ENCODE data around the gene MCC.

Gene MCC

GRCh38 chr5:113319256-113320053 lies 168.8 kb downstream of the MCC start:
- DNase-seq (ENCODE audit: low read depth in 2 of 2) = no peak

DNA sequence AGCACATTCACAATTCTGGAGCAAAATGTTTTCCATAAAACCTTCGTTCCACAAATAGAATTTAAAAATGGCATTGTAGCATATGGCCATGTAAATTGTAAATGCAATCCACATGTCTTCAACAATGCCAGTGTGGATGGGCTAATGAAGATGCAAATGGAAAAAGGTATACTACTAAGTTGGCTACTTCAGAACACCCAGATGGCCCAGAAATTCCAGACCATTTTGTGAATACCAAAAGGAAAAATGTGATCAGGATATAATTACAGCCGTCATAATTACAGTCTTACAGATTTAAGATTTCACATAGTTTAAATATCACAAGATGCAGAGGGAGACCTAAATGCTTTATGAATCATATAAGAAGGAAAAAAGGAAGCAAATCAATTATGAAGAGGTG lies 170.6 kb downstream of the MCC start:
- DNase-seq (ENCODE audit: low read depth in 2 of 2) = no peak

DNA sequence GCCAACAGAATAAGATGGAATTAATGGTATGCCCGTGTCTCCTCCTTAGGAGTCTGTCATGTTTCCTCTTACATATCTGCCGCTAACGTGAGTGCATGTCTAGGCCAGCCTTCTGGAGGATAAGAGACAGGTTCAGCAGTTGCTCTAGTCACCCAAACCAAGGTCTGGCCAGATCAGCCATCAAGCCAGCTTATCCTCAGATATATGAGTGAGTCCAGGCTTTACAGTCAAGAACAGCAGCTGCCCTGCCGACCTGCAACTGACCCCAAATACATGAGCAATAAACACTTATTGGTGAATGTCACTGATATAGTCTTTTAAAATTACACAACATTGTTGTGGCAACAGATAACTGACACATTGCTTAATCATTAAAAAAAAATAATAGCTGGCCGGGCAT lies 177.0 kb downstream of the MCC start:
- no peak for DNase-seq (ENCODE audit: low read depth in 2 of 2)

DNA sequence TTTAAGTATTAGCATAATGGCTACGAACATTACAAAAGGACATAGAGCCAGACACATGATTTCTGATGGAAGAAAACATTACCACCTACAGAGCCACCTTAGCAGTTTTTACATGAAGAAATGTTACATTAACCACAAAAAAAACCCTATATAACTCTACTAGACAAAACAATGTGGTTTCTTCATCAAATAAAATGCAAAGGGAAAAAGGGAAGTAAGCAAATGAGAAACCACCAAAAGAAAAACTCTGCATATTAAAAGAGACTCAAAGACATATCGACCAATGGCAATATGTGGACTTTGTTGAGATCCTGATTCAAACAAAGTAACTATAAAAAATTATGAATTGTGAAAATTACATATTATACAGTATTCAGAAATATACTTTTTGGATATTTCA lies 186.1 kb downstream of the MCC start:
- no peak for DNase-seq (ENCODE audit: low read depth in 2 of 2)

GRCh38 chr5:113299591-113299990 lies 188.7 kb downstream of the MCC start:
- DNase-seq (ENCODE audit: low read depth in 2 of 2) = no peak

DNA sequence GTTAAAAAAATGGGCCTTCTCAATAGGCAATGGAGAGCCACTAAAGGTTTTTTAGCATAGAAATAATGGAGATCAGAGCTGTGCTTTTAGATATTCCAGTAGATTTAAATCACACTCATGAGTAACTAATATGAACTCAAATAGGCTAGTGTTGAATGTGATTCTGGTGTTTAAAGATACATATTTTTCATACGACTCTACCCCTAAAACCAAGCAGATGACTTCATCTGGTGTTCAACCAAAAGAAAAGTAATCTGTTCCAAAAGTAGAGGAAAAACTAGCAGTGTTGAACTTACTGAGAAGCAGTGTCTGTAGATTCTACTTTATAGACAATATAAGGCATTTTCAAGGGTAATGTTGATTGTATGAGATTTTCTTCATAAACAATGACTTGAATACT lies 191.6 kb downstream of the MCC start:
- DNase-seq (ENCODE audit: low read depth in 2 of 2) = no peak

DNA sequence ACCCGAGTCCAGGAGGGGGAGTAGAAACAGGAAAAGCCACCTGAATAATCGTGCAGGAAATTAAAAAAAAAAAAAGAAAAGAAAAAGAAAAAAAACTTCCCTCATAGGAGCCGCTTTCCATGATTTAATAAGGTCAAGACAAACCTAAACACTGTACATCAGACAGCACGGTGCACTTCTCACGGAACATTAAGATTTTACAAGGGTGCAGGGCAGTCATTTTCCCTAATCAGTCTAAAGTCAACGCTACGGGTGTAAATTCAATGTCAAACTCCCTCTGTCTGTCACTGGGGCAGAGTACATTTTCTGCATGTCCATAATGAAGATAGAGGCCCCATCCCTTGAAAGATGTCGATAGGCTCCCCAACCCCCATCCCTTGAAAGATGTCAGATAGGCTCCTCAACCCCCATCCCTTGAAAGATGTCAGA lies 193.1 kb downstream of the MCC start:
- no peak for DNase-seq (ENCODE audit: low read depth in 2 of 2)

GRCh38 chr5:113294311-113295110 lies 193.7 kb downstream of the MCC start:
- DNase-seq (ENCODE audit: low read depth in 2 of 2) = peak; percentile 23 to 46

DNA sequence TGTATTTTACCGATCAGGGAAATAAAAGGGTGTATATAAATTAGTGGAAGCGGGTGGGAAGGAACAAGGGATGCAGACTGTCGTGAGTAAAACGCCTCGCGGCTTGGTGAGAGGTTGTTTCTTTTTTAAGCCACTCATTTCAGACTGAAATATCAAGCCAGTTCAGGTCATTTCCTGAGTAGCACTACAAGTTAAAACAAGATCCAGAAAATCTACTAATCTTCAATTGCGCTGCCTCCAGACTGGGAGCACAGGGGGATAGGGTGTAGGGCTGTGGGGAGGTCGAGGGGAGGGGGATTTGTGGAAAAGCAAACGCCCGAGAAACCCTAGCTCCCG lies 194.3 kb downstream of the MCC start:
- no peak for DNase-seq (ENCODE audit: low read depth in 2 of 2)

GRCh38 chr5:113293068-113293974 lies 194.9 kb downstream of the MCC start:
- DNase-seq (ENCODE audit: low read depth in 2 of 2) = no peak

DNA sequence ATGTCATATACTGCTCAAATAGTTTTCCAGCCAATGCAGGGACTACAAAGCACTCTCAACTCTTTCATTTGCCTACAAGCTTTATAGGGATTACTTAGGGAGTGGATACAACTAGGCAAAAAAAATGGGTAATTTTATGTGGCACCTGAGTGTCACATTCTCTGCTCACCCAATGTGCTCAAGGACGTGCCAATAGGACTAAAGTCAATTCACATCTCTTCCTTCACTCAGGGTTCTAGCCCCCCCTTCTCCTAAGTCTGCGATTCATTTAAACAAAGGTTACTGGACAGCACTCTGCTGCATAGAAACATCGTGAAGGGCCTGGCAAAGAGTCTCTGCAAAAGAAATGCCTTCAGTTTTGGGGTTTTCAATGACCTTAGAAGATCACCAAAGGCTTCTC lies 195.8 kb downstream of the MCC start:
- DNase-seq (ENCODE audit: low read depth in 2 of 2) = no peak

DNA sequence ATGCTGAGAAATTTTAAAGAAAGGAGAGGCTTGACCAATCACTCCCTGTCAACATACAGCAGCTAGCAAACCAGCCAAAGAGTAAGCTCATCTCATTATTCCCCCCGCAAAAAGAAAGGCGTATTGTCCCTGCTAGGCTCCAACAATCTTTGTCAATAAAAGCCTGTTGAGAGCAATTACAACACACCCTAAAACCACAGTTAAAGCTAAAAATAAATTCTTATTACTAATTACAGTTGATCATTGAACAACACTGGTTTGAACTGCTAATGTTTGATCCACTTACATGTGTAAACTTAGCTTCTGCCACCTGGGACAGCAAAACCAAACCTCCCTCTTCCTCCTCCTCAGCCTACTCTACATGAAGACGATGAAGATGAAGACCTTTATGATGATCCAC lies 204.7 kb downstream of the MCC start:
- DNase-seq (ENCODE audit: low read depth in 2 of 2) = no peak

- no peak for DNase-seq (ENCODE audit: low read depth in 2 of 2)
These were observed 205.8 kb downstream of the MCC start for GRCh38 chr5:113282472-113282871.

- DNase-seq (ENCODE audit: low read depth in 2 of 2) = no peak
These were observed 207.1 kb downstream of the MCC start for GRCh38 chr5:113281194-113281593.

DNA sequence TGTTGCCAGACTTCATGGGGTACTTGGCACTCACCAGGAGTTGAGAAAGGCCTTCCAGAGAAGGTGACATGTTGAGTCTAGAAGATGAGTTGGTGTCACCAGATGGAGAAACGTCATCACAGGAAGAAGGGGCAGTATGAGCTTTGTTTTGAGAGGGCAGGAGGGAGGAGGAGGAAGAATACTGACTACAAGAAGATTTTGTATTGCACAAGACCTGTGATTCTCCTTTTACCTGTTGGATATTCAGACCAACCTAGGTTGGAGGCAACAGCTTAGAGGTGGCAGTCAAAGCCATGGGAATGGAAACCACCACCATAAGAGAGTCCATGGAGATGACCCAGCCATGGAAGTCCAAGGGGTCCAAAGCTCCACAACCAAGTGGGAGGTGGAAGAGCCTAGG lies 207.7 kb downstream of the MCC start:
- DNase-seq (ENCODE audit: low read depth in 2 of 2) = no peak

GRCh38 chr5:113278976-113279375 lies 209.3 kb downstream of the MCC start:
- no peak for DNase-seq (ENCODE audit: low read depth in 2 of 2)

GRCh38 chr5:113276493-113276892 lies 211.8 kb downstream of the MCC start:
- no peak for DNase-seq (ENCODE audit: low read depth in 2 of 2)

GRCh38 chr5:113276001-113276400 lies 212.3 kb downstream of the MCC start:
- no peak for DNase-seq (ENCODE audit: low read depth in 2 of 2)

GRCh38 chr5:113274836-113275414 lies 213.3 kb downstream of the MCC start:
- no peak for DNase-seq (ENCODE audit: low read depth in 2 of 2)

DNA sequence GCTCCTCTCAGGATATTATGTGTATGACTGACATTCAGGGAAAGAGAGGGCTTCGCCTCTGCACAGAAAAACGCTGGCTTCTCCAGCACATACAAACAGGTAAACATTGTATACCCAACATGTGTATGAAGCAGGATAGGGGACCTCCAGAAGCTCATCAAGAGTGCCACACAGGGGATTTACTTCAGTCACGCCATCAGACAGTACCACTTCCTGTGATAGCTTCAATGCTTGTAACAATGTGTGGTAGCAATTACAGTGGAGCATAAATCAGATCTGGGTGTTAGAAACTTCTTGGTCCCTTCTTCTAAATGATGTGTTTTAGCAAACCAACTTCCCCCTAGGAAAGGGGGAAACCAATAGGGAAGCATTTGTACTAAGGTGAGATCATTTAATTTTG lies 214.3 kb downstream of the MCC start:
- no peak for DNase-seq (ENCODE audit: low read depth in 2 of 2)

- no peak for DNase-seq (ENCODE audit: low read depth in 2 of 2)
These were observed 216.4 kb downstream of the MCC start for GRCh38 chr5:113271745-113272454.

Data from stimulated activated CD4-positive, alpha-beta T cell treated with anti-CD3 and anti-CD28 coated beads, Interleukin-1b, Interleukin-23, amount 100 ng/mL, for 1 hour (primary cell).